SK-MEL-5 (cell line): Measurements from ENCODE around the gene BTBD9. TPM values are rescaled to one million over a fixed set of nuclear protein-coding genes. Genes with fewer than 3 reads are reported as not detected.

Source experiments
- DNase-seq: peaks from one replicate; pipeline ENCODE4 v3.0.0-alpha.2; 2016; ENCODE audit warnings: low read depth, low spot score
- in situ Hi-C: cut with HindIII; loops from 2 replicates; pipeline ENCODE4 v1.10.0; 2016; ENCODE audit warnings: low sequenced_read_pairs, high pct_unique_total_duplicates, low pct_unique_long_range_greater_than_20kb
- total RNA-seq: library from RNA; depleted of rRNA; stranded (reverse); fragments of >200 nt; shearing (Covaris generic); gene quantifications from 2 replicates; pipeline ENCODE4 v1.2.3, GENCODE V29; 2014

Gene BTBD9
- total RNA-seq, 1 experiment from 2014 or later = 11.9 TPM

DNA sequence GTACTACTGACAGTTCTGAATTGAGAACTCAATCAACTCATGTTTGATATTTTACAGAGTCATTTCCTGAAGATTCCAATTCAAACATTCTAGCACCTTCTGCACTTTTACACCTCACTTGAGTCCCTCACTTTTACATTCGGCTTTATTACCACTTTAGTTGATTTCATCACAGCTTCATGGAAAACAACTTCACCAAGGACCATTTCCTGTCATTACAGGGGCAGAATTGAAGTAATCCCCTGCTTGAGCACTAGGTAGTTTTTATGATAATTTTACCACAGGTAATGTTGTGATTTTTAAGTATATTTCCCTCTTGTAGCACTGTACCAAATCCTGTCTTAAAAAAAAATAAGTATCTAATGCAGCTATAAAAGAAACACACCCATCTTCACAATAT is 312.9 kb downstream of the BTBD9 start:
- DNase-seq = no peak
- in situ Hi-C loops = no loop called here

DNA sequence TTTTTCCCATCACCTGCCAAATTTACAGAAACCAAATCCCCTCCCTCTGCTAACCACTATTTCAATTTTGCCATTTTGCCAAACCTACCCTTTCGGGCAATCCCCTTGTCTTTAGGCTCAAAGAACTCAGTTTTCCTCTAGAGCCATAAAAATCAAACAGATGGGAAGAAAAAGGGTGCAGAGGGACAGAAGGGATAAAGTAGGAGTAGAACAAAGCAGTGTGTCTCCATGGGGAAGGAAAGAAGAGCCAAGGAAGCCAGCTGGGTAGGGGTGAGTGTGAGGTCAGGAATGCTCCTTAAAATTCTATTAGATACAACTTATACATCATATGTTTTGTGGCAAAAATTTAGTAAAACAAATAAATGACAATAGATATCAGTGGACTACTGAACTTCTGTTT is 316.5 kb downstream of the BTBD9 start:
- in situ Hi-C loops = no loop called here
- no peak for DNase-seq

DNA sequence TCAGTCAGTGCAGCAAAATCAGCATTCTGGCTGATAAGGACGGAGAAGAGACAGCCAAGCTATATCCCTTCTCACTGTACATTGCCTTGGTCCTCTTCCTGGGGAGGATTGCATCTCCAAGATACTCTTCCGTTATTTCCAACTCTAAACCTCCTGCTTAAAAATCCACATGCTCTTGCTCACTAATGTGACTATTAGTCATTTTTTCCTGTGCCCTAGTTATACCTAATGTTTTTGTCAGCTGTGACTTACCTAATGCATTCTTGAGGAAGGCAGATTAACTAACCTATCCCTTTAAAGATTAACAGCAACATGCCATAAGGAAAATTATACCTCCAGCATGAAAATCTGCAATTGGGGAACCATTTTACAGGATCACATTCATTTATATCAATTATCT is 317.6 kb downstream of the BTBD9 start:
- in situ Hi-C loops = no loop called here
- DNase-seq = no peak

DNA sequence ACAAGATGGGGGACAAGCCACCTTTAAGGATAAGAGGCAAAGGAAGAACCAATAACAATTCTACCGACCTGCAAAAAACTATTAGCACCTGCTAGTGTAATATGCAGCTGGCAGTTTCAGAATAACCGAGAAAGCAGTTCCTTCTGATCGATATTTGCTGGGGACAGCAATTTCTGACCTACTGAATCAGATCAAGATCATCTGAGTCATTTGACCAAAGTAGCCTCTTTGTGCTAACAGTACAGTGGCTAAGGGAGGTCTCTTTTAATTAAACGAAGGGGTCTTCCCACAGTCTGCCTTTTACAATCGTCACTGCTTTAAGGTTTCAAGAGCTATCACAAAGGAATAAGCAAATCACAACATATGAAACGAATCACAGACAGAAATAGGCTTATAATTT is 318.9 kb downstream of the BTBD9 start:
- in situ Hi-C loops = no loop called here
- DNase-seq = no peak

DNA sequence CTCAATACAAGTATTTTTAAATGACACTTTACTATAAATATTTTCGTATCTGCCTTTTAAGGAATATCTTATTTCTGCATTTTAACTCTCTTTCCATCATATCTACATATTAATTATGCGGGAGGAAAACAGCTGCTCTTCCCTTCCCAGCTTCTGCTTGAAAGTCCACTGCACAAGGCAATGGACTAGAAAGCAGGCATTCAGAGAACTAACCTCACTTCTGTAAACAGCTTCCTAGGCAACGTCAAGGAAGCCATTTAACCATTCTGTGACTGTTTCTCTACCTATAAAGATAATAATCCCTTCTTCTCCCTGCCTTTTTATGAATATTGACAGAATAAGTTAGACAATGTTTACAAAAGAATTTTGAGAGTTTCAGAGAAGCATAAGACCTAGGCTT is 319.4 kb downstream of the BTBD9 start:
- in situ Hi-C loops = no loop called here
- DNase-seq = no peak

DNA sequence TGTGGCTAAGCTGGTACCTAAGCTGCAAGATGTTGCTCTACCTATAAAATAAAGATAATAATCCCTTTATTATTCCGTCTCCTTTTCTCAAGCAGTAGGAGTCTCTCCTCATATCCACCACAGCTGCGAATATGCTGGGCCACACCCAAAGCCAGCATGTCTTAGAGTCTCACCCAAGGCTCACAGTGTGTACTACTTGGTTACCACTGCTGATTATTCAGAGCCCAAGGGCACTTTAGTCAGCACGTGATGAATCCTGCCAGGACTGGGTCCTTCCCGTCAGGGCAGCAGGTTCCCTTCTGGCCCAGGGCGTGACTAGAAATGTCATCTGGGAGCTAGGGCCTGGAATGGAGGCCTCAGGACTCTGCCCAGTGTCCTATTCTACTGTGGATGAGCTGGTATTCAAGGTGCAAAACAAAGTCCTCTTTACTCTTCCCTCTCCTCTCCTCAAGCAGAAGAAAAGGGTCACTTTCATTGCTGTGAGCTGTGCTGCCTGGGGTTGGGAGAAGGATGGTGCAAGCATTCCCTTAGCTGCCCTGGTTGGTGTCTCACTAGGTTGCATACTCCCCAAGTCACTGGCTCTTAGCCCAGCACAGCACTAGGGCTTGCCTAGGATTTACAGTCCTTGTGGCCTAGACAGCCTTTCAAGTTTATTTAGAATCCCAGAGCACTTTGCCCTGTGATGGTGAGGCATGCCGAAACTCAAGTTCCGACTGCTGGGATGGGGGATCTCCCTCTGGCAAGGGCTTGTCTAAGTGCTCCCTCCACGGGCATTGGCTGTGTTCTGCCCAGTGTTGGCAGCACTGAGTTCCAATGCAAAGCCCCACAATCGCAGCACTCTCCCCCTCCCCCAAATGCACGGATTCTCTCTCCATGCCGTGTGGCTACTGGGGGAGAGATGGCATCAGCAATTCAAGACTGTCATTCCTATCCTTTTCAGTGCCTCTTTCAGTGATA is 320.2 kb downstream of the BTBD9 start:
- in situ Hi-C loops = no loop called here
- no peak for DNase-seq

DNA sequence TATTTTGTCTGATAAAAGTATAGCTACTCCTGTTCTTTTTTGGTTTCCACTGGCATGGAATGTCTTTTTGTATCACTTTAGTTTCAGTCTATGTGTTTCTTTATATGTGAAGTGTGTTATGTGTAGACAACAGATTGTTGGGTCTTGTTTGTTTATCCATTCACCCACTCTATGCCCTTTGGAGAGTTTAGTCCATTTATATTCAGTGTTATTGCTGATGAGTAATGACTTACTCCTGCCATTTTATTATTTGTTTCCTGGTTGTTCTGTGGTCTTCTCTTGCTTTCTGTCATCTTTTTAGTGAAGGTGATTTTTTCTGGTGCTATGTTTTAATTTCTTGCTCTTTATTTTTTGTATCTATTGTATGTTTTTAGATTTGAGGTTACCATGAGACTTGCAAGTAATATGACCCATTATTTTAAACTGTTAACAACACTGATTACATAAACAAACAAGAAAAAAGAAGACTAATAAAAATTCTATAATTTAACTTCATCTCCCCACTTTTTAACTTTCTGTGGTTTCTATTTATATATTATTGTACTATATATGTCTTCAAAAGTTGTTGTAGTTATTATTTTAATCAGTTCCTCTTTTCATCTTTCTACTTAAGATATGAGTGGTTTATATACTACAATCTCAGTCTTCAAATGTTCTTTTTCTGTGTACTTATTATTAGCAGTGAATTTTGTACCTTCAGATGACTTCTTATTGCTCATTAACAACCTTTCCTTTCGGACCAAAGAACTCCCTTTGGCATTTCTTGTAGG is 323.4 kb downstream of the BTBD9 start:
- DNase-seq = no peak
- in situ Hi-C loops = no loop called here

DNA sequence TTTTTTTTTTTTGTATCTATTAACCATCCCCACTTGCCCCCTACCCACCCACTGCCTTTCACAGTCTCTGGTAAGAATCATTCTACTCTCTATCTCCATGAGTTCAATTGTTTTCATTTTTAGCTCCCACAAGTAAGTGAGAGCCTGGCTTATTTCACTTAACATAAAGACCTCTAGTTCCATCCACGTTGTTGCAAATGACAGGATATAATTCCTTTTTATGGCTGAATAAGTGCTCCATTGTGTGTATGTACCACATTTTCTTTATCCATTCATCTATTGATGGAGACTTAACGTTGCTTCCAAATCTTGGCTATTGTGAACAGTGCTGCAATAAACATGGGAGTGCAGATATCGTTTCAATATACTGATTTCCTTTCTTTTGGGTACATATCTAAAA is 328.5 kb downstream of the BTBD9 start:
- in situ Hi-C loops = no loop called here
- peak; percentile 62 for DNase-seq

DNA sequence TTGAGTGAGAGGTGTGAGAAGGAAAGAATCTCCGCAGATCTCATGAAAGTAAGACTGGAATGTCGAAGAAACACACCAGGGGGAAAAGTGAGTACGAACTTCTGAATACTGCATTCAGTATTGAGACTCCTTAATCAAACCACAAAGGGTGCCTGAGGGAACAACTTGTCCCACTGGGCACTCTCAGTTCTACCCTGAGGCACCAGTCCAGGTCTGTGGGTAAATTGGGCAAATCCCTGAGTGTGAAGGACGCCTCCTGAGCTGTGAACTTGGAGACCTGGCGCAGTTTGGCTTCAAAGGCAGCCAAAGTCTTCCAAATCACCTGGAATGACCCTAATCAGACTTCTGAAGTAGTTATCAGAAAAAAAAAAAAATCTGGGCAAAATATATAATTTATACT is 329.7 kb downstream of the BTBD9 start:
- peak; percentile 20 for DNase-seq
- in situ Hi-C loops = no loop called here

DNA sequence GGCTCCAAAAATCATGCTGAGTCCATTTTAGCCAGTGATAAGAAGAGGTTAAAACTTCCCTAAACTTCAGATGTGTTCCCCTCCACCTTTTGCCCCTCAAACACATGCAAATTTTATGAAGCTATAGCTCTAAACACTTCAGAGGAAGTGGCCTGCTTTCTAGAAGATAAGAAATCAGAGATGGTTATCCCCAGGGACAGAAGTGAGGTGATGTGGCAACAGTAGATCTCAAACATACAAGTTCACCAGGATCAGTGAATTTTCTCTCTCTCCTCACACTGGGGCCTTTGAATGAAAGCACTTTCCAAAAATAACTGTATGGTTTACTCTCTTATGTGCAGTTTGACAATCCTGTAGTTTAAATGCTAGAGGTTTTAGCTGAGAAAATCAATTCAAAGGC is 332.0 kb downstream of the BTBD9 start:
- in situ Hi-C loops = no loop called here
- no peak for DNase-seq

DNA sequence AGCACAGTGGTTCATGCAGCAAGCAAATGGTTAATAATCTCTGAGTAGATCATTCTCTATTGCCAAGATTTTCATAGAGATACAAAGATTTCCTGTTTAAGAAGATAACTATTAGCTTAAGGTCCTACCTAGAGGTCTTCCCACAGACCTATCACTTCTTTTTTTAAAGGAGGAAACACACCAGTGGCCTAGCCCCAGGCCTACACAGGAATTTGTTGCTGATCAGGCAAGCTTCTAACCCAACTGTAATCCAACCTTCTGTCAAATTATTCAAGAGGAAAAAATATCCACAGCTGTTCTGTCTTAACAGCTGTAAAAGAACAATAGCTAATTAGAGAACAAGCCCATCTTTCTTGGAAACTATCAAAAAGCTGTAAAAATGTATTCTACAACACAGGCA is 332.8 kb downstream of the BTBD9 start:
- DNase-seq = no peak
- in situ Hi-C loops = no loop called here

DNA sequence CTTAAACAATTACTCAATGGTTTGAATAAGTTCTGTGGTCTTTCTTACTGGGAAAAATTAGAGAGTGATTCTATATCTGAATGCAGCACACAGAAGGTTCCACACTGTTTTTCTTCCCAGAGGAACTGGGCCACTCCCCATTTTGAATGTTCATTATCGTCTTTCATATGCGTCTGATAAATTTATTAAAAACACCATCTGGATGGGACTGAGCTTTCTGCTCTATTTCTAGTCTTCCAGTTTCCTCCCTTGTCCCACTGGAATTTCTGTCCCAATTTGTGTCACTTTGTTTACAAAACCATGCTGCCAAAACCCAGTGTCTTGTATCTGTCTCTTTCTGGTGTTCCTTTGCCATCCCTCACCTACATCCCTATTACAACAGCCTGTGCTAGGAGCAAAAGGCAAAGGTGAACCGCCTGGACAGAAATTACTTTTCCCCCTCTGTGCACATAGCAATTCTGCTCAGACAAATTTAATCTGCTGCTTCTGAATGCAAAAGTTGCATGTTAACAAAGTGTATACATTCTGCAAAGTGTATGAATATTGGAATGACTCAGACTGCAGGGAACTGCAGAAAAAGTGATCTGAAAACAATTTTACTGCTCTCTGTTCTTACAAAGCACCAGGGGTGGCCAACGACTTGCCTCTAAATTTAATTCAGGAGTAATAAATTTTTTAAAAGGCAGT is 333.6 kb downstream of the BTBD9 start:
- DNase-seq = no peak
- in situ Hi-C loops = no loop called here

DNA sequence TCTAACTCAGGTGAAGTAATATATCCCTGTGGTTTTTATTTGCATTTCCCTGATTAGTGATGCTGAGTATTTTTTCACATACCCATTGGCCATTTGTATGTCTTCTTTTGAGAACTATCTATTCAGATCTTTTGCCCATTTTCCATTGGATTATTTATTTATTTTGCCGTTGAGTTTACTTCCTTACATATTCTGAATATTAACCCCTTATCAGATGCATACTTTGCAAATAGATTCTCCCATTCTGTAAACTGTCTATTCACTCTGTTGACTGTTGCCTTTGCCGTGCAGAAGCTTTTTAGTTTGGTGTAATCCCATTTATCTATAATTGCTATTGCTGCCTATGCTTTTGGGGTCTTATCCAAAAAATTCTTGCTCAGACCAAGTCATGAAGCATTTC is 336.9 kb downstream of the BTBD9 start:
- no peak for DNase-seq
- in situ Hi-C loops = no loop called here

DNA sequence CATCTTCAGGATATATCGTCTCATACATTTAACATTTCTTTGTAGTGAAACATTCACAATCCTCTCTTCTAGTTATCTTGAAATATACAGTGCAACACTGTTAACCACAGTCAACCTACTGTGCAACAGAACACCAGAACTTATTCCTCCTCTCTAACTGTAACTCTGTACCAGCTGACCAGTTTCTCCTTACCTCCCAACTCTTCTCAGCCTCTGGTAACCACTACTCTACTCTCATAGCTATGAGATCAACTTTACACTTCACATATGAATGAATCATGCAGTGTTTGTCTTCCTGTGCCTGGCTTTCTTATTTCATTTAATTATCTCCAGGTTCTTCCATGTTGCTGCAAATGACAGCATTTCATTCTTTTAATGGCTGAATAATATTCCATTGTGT is 337.6 kb downstream of the BTBD9 start:
- in situ Hi-C loops = no loop called here
- DNase-seq = no peak

DNA sequence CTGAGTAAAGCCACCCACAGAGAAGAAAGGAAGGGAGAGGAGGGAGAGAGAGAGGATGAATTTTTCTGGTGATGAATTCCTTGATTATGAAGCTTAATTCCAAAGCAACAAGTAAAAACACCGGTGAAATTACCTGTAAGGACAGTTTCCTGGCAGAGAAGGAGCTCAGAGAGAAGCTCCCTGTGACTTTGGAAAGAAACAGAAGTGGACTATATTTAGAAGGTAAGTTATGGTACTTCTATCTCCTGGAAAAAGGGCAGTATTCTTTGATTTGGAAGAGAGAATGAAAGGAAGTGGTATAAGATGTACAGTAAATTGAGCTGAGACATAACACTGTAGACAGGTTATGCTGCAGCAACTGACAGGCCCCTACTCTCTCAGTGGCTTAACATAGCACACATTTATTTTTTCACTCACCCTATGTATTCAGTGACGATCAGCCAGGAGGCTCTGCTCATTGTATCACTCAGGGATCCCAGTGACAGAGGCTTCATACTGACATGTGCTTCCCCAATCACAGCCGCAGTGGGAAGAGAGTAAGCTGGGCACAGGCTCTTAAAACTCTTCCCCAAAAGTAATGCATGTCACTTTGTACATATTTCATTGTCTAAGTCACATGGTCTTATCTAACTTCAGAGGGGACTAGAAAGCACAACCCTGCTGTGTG is 349.5 kb downstream of the BTBD9 start:
- no peak for DNase-seq
- in situ Hi-C loops = no loop called here

DNA sequence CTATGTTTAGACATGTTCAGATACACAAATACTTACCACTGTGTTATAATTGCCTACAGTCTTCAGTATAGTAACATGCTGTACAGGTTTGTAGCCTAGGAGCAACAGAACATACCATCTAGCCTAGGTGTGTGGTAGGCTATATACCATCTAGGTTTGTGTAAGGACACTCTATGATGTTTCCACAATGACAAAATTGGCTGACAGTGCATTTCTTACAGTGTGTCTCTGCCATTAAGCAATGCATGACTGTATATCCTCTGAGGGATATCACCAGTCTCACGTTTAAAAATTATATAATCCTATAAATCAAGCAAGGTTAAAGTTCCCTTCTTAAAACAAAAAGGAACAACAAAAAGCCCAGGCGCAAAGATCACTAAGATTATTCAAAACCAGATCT is 352.2 kb downstream of the BTBD9 start:
- no peak for DNase-seq
- in situ Hi-C loops = no loop called here

DNA sequence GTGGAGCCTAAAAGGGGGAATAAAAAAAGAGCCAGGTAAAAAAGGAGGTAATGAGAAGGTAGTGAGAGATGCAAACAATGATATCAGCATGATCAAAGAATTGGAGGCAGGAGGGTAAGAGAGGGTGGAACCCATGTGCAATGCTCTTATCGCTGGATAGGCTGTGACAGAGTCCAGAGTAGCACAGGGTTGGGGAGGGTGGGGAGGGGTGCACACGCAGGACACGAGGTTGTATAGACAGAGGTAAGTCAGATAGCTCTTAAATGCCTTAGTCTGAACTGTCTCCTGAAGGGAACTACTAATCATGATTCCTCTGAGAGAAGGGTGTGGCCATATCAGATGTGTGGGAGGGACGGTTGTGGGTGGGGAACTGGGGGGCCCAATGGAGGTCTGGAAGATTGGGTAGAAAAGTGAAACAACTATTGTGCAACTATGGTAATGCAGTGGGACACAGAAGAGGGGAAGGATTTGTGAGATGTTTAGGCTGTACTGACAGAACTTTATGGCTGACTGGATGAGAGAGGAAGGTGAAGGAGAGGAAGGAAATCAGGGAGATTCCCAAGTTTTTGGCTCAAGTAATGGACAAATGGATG is 354.8 kb downstream of the BTBD9 start:
- no peak for DNase-seq
- in situ Hi-C loops = no loop called here
